RWPE2 (cell line): ENCODE data around the gene ERO1A.

Experiments used
- ATAC-seq: fragments of 200-7000 bp; cut with Tn5 transposase; 3 replicates; pipeline ENCODE4 v1.9.1; 2021; ENCODE audit warnings: low read depth
- DNase-seq: peaks from one replicate; pipeline ENCODE4 v3.0.0-alpha.2; 2020; ENCODE audit warnings: low spot score
- H3K27ac ChIP-seq: fragments of 450-650 bp; 2 replicates; pipeline ENCODE4 v1.5.1; 2017; ENCODE audit warnings: mild to moderate bottlenecking; ENCODE audit not compliant: poor library complexity, severe bottlenecking
- H3K27me3 ChIP-seq: fragments of 250-450 bp; sonication (Bioruptor Pico); 2 replicates; pipeline ENCODE4 v1.5.1; 2021; ENCODE audit warnings: mild to moderate bottlenecking, moderate library complexity; ENCODE audit not compliant: insufficient read depth, poor library complexity, severe bottlenecking
- H3K36me3 ChIP-seq: fragments of 250-450 bp; sonication (Bioruptor Pico); 2 replicates; pipeline ENCODE4 v1.5.1; 2020; ENCODE audit warnings: low read depth, mild to moderate bottlenecking, moderate library complexity
- H3K4me1 ChIP-seq: fragments of 250-450 bp; sonication (Bioruptor Pico); 2 replicates; pipeline ENCODE4 v1.5.1; 2021; ENCODE audit warnings: mild to moderate bottlenecking, moderate library complexity; ENCODE audit not compliant: insufficient read depth, poor library complexity, severe bottlenecking
- H3K4me3 ChIP-seq: fragments of 250-450 bp; sonication (Bioruptor Pico); 2 replicates; pipeline ENCODE4 v1.5.1; 2021; ENCODE audit warnings: mild to moderate bottlenecking, moderate library complexity; ENCODE audit not compliant: severe bottlenecking
- H3K9me3 ChIP-seq: fragments of 250-450 bp; sonication (Bioruptor Pico); 2 replicates; pipeline ENCODE4 v1.5.1; 2021; ENCODE audit warnings: mild to moderate bottlenecking, moderate library complexity; ENCODE audit not compliant: severe bottlenecking
- TF ChIP-seq, protein P1 (sequence below): fragments of 450-650 bp; IDR thresholded peaks from one replicate; pipeline ENCODE4 v1.5.1; 2017; ENCODE audit warnings: mild to moderate bottlenecking, moderate library complexity; ENCODE audit not compliant: poor library complexity, severe bottlenecking

Gene ERO1A

DNA sequence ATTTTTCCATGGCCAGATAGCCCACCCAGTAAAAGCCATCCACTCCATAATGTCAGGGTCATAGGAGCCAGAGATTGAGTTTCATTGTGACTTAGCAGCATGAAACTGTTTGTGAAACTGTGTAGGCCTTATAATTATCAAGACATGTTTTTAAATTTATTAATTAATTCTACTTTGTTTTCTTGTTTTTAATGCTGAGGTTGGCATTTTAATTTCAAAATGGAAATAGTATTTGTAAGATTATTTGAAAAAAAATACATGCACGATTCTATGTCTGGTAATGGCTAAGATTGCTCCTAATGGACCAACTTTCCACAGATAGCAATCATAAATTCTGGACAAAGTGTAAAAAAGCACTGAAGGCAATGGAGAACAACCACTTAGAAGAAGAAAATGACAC lies 75.7 kb downstream of the ERO1A start:
- Histone ChIP-seq H3K4me3 (no peak overlapping the region), H3K9me3 (no peaks in the 10 kb centered on the region), H3K36me3 (no peaks in the 10 kb centered on the region), H3K27ac (no peak overlapping the region), H3K27me3 (no peaks in the 10 kb centered on the region), H3K4me1 (no peaks in the 10 kb centered on the region)
- TF ChIP-seq, protein P1, sequence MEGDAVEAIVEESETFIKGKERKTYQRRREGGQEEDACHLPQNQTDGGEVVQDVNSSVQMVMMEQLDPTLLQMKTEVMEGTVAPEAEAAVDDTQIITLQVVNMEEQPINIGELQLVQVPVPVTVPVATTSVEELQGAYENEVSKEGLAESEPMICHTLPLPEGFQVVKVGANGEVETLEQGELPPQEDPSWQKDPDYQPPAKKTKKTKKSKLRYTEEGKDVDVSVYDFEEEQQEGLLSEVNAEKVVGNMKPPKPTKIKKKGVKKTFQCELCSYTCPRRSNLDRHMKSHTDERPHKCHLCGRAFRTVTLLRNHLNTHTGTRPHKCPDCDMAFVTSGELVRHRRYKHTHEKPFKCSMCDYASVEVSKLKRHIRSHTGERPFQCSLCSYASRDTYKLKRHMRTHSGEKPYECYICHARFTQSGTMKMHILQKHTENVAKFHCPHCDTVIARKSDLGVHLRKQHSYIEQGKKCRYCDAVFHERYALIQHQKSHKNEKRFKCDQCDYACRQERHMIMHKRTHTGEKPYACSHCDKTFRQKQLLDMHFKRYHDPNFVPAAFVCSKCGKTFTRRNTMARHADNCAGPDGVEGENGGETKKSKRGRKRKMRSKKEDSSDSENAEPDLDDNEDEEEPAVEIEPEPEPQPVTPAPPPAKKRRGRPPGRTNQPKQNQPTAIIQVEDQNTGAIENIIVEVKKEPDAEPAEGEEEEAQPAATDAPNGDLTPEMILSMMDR: no peak
- no peak for ATAC-seq
- no peak for DNase-seq

DNA sequence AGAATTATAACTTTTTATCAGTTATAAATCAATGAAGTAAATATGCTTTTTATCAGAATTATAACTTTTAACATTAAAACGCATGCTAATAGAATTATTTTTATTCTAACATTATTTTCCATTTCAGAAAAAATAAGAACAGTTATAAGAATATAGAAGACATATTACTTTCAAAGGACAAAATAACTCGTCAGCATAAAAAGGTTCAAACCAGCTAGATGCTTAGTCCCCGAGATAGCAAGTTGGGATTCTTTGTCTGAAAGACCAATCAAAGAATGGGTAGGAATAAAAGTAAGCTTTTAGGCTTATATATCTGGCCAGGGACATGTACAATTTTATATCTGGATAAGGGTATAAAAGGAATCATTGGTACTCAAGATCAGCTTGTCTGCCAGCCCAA lies 76.8 kb downstream of the ERO1A start:
- DNase-seq (no peak), ATAC-seq (no peak)
- H3K4me3 ChIP-seq: no peak overlapping the region
- no peak overlapping the region for H3K27ac ChIP-seq
- H3K36me3 ChIP-seq: no peaks in the 10 kb centered on the region
- H3K9me3 ChIP-seq: no peaks in the 10 kb centered on the region
- TF ChIP-seq, protein P1: no peak
- no peaks in the 10 kb centered on the region for H3K4me1 ChIP-seq
- H3K27me3 ChIP-seq: no peaks in the 10 kb centered on the region

DNA sequence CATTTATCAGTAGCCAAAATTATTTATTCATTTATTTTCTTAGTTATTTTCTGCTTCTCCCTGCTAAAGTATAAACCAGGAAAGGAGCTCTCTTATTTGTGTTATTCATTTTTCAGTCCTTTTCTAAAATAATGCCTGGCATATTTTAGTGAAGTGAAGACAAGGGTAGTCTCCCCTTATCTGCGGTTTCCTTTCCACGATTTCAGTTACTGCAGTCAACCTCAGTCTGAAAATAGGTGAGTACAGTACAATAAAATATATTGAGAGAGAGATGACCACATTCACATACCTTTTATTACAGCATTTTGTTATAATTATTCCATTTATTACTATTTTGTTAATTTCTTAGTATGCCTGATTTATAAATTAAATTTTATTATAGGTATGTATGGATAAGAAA lies 85.2 kb downstream of the ERO1A start:
- Histone ChIP-seq H3K9me3 (no peaks in the 10 kb centered on the region), H3K27ac (no peak overlapping the region), H3K27me3 (no peaks in the 10 kb centered on the region), H3K4me3 (no peak overlapping the region), H3K36me3 (no peaks in the 10 kb centered on the region), H3K4me1 (no peaks in the 10 kb centered on the region)
- TF ChIP-seq, protein P1: no peak
- ATAC-seq (no peak), DNase-seq (no peak)

DNA sequence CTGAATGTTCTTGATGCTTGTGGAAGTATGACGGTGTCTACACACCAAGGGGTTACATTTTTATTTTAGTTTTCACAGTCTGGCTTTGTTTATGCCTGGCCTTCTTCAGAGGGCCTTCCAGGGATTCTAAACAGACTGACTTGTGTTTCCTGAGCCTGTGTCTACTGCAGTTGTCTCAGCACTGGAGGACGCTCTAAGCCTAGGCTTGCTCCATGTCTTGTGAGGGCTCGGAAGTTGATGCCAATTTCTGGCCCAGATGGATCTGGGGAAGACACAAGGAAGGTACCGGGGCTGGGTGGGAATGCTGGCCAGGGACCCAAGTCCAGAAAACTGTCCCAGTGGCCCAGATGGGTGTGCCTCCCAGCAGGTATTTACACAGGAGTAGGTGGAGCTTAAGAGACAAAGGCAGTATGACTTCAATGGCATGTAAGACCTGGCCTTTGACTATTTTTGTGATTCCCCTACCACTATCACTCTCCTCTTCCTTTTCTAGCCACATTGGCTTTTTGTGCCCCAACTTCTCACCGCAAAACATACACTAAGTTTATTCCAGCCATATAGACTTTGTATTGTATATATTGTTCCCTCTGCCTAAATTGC lies 85.8 kb downstream of the ERO1A start:
- no peaks in the 10 kb centered on the region for H3K27me3 ChIP-seq
- H3K27ac ChIP-seq: no peak overlapping the region
- H3K36me3 ChIP-seq: no peaks in the 10 kb centered on the region
- no peaks in the 10 kb centered on the region for H3K4me1 ChIP-seq
- H3K9me3 ChIP-seq: no peaks in the 10 kb centered on the region
- H3K4me3 ChIP-seq: no peak overlapping the region
- no peak for ATAC-seq
- no peak for DNase-seq
- TF ChIP-seq, protein P1: no peak

DNA sequence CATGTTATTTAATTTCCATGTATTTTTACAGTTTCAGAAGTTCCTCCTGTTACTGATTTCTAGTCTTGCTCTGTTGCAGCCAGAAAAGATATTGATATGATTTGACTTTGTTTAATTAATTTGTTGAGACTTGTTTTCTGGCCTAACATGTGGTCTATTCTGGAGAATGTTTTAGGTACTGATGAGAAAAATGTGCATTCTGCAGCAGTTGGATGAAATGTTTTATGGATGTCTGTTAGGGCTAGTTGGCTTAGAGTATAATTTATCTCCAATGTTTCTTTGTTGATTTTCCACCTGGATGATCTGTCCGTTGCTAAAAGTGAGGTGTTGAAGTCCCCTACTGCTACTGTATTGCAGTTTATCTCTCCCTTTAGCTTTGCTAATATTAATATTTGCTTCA lies 88.3 kb downstream of the ERO1A start:
- H3K4me1 ChIP-seq: no peaks in the 10 kb centered on the region
- no peak overlapping the region for H3K27ac ChIP-seq
- no peaks in the 10 kb centered on the region for H3K9me3 ChIP-seq
- no peak for ATAC-seq
- no peak for DNase-seq
- TF ChIP-seq, protein P1: no peak
- H3K4me3 ChIP-seq: no peak overlapping the region
- H3K36me3 ChIP-seq: no peaks in the 10 kb centered on the region
- no peaks in the 10 kb centered on the region for H3K27me3 ChIP-seq
